GM19438 (cell line): Measurements from ENCODE around the gene MOXD1.

Source experiments
- ATAC-seq: cut with Tn5 transposase; IDR thresholded peaks from one replicate; pipeline ENCODE4 v1.9.1; 2021; ENCODE audit warnings: low read depth; ENCODE audit not compliant: unreplicated experiment

Gene MOXD1

DNA sequence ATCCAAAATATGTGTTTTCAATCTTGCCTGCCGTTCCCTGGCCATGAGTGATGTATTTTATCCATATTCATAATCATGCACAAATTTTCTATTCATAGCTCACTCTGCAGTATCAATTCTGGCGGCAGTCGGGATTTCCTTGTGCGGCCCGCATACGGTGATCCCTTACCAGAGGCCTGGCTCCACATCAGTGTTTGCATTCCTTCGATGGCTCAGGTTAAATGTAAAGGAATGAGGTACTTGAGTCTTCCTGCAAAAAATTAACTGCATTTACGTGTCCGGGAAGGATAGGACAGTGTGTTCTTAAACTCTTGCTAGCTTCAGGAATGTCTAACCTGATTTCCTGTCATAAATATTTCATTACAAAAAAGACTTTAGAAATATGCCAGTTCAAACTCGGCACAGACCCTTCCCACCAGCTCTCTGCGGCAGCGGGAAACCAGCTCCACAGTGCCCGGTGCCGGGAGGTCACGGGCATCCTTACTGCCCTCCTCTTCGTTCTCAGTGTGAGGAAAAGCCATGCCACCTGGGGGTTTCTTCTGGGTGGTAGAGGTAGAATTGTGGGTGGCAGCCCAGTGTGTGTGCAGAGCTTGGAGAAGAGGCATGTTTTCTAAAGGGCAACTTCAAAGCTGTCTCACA lies 154.5 kb downstream of the MOXD1 start:
- no peak for ATAC-seq

DNA sequence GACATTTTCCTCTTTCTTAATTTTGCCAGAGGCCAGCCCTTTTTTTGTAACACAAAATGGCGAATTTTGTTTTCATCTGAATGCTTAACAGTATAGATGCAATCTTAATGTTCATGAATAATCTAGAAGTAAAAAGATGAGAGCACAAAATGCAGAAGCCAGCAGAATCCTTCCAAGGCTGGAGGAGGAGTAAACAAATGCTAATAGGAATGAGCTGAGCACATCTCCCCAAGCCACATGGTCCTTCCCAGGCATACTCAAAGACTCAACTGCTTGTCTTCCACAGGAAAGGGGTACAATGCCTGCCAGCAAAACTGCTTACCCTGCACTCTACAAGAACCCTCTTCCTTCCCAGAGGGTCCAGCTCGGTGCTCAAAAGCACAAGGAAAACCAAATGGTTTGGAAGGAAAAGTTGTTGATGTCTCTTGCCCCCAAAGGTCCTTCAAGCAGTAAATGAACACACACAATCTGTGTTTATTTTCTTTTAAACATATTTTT lies 155.1 kb downstream of the MOXD1 start:
- ATAC-seq = no peak
